ENCODE data around the gene MCRIP1.
A peak's percentile ranks its signal among the peaks of the same experiment; 100 is the strongest.
"Not testable (repeated sequence)": the region's sequence is repeated elsewhere in the genome, so short reads cannot be mapped to it uniquely, and the experiment has no call there.

The MCRIP1 gene

DNA sequence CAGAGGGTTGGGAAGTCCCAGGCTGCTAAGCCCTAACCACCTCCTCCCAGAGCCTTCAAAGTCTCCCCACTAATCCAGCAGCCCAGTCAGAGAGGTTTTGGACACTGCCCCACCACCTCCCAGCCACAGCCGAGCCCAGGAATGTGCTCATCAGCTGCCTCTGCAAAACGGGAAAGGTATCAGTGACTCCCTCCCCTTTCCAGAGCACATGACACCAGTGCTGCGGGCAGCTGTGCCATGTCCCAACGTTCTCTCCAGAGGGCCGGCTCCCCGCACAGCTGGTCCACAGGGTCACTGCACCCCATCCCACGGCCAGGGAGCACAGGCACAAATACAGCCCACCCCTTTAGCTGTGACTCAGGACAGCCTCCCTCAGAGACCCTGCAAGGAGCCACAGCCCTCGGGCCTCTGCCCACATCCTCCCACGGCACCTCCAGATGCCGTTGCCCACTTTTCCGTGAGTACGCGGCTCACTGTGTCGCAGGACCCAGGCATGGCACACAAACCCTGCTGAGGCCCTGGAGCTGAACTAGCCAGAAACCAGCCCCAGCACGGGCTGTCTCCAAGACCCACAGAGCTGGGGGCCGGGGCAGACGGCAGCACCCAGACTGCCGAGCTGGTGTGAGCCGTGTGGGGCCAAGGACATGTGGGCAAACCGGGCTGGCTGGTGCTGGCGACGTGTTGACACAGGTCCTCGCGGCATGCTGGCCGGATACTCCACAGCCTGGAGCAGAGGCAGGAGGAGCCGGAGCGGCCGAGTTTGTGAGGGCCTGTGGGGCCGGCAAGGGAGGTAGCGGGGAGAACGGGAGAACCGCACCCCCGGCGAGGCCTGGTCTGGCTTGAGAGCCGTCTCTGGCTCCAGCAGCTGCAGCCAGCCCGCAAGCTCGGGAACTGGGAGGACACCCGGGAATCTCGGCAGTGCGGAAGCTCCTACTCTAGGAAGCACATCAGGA lies 8.0 kb upstream of the MCRIP1 start:
- ATAC-seq = no peak

DNA sequence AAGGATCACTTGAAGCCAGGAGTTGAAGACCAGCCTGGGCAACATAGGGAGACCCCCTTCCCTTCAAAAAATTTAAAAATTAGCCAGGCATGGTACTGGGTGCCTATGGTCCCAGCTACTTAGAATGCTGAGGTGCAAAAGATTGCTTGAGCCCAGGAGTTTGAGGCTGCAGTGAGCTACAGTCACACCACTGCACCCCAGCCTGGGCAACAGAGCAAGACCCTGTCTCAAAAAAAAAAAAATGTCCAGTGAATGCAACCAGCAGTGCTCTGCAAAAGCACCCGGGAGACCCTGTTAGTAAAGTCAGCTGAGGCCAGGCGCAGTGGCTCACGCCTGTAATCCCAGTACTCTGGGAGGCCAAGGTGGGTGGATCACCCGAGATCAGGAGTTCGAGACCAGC lies 7.0 kb upstream of the MCRIP1 start:
- not testable (repeated sequence) for ATAC-seq

DNA sequence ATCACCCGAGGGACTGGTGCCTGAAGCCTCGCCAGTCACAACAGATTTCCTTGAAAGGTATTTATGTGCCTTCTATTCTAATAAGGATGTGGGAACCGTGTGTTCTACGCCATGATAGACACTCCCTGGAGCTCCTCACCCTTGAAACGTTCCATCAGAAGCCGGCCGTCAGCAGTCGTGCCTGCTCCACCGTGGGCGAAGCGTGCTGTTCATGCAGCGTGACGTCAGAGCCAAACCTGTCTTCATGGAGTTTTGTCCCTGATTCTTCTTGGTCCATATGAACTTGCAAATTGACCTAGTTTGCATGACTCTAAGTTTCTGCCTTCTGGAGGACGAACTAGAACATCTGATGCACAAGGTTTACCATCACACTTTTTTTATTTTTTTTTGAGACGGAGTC lies 6.2 kb upstream of the MCRIP1 start:
- no peak for ATAC-seq

DNA sequence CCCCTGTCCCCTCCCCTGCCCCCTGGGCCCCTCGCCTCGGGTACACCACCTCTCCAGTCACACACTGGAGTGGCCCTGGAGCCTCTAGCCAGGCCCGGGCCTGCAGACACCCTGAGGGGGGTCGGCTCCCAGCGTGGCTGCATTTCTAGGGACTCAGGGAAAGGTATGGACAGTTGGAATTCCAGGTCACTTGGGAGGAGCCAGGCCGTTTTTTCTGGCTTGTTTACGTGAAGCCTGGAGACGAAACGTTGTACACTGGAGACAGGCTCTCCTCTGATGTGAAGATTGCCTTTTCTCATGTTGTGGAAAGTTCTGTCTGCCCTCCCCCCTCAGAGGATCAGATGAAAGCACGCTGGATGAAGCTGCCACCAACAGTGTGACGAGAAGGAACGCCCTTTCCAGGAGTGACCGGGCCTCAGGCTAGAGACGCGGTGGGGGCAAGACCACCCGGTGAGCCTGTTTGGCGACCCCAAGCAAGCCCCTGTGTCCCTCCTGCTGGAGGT lies 5.7 kb upstream of the MCRIP1 start:
- no peak for ATAC-seq

DNA sequence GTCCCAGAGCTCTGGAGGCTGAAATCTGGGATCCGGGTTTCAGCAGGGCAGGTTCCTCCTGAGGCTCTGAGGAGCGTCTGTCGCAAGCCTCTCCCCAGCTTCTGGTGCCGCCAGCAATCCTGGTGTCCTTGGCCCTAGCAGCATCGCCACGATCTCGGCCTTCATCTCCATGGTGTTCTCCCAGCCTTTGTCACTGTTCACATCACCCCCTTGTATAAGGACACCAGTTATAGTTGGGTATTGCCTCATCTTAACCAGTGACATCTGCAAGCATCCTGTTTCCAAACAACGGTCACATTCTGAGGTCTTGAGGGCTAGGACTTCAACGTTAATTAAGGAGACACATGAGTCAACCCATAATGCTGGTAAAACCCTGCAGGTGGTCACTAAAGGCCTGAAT lies 4.5 kb upstream of the MCRIP1 start:
- no peak for ATAC-seq

DNA sequence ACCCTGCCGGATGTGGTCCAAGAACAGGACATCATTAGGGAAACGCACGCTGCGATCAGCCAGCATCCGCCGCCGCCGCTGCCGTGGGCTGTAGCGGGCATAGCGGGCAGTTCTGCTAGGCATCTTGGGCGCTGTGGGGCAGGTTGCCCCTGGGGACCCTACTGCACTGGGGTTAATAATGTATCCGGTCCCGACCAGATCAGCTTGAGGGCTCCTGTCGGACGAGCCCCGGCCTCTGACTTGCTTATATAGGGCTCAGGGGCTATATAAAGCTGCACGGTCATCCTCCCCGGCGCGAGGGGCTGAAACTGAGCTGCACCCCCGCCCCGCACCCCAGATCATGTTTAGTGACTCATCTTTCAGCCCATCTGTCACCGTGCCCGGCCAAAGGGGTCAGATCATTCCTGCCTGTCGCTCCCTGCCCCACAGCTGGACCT lies 1.8 kb upstream of the MCRIP1 start, which contains the start of gene PPP1R27:
Gene PPP1R27 (minus strand): TSS at position 220 of the 437 bp plus-strand sequence. CDS start 97 bp downstream, at position 123.
- no peak for ATAC-seq

DNA sequence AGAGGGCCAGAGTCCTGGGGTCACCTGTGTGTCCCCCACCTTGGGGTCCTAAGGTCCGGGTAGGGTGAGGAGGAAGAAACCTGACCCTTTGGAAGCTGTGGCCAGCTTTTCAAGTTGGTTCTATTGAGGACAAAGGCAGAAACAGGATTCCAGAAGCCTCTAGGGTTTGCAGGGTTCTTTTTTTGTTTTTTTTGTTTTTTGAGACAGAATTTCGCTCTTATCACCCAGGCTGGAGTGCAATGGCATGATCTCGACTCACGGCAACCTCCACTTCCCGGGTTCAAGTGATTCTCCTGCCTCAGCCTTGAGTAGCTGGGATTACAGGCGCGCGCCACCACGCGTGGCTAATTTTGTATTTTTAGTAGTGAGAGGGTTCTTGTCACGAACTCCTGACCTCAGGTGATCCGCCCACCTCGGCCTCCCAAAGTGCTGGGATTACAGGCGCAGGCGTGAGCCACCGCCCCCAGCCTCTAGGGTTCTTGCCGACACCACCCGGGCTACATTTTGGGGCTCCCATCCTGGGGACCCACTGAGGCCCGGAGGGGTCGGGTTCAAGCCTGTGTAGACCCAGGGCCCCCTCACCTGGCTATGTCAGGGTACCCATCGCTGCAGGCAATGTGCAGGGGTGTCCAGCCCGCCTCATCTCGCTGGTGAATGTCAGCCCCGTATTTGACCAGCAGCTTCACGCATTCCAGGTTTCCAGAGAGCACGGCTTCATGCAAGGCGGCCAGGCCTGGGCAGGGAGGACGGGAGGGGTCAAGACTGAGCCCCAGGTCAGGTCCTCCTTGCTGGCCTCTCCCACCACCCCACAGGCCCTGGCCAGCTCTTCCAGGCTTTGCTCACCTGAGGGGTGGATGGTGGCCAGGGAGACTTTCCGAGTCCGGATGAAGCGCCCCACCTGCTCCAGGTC lies 1.1 kb upstream of the MCRIP1 start:
- no peak for ATAC-seq

DNA sequence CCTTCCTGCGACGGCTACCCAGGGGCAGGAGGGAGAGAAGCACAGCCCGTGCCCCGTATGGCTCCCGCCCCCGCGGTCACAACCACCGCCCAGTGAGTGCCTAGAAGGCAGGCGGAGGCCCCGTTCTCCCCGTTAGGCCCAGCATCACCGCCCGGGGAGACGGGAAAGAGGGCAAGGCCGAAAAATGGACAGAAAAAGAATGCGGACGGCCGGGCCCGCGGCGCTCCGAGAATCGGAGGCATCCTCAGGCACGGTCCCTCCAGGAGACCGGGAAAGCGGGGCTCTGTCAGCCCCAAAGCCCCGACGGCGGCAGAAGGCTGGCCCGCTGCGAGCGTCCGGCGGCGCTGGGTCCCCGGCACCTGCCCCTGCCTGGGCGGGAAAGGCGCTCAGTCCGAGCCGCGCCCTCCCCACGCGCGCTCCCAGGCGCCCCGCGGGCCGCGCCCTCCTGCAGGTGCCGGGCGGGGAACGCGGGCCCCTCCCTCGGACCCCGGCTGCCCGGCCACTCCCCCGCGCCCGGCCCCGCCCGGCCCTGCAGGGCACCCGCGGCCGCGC lies 407 bp downstream of the MCRIP1 start:
- peak; percentile 39 to 41 for ATAC-seq

DNA sequence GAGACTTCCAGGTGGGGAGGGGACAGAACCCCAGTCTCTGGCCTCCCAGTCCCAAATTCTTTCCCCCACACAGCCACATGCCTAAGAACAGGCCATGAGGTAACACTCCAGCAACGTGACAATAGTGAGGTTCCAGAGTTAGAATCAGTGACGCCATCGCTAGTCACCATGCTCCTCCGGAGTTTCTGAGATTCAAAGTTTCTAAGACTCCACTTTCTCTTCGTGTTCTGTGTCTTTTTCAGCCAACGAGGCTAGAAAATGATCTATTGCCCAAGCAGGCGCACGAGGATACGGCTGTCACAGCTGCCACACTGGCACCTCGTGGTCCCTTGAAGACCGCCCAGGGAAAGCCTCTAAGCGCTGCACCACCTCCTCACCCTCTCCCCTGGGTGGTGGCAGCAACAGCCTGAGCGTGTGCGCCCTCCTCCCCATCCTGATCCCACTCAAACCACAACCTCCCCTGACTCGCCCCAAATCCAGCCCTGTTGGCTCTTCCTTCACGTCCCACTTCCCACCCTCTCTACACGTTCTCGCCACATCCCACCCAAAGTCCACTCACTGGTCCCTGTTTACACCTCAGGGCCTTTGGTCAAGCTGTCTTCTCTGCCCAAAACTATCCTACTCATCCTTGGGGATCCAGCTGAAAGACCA lies 1.0 kb downstream of the MCRIP1 start:
- ATAC-seq = peak; percentile 39 to 48

DNA sequence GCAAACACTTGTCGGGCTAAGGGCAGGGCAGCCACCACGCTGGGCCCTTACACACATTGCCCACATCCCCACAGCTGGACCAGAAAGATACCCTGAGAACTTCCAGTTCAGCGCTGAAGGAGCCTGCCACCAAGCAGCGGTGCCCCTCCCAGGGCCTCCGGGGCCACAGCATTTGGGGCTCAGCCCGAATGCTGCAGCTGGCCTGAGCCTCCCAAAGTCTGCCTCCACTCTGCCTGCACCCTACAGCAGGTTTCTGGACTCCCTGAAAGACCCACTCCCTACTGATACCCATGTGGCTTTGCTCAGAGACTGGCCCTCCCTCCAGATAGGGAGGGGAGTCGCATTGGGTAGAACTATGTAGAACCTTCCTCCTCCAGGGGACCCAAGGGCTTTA lies 1.5 kb downstream of the MCRIP1 start:
- no peak for ATAC-seq

DNA sequence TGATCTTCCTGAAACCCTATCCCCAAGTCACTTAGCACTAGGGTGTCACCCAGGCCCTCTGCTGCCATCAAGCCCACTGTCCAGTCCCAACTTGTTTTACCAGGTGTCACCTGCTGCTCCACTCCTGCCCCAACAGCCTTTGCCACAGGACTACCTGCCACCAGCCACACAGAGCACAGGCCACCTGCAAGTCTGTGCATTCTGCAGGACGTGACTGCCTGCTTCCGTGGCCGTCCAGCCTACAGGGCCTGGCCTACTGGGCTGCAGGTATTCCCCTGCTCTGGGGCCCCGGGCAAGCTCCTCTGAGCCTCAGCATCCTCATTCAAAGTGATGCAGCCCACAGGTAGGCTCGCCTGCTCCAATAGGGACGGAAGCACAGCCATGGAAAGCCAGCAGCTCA lies 3.2 kb downstream of the MCRIP1 start:
- ATAC-seq = no peak

DNA sequence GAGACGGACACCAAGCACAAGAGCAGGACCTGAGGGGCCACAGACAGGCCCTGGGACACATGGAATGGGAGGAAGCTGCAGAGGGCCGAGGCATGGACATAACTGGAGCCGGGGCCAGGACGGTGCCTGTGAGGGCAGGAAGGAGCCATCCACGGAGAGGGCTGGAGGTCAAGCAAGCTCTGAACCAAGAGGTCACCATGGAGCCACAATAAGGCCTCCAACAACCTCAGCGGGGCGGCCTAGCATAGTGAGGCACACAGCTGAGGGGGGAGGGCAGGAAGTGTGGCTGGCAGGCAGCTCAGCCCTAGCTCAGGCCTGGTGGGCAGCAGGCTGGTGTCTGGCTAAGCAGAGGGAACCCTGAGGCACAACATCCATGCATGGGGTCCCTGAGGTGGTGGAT lies 4.4 kb downstream of the MCRIP1 start:
- ATAC-seq = no peak

DNA sequence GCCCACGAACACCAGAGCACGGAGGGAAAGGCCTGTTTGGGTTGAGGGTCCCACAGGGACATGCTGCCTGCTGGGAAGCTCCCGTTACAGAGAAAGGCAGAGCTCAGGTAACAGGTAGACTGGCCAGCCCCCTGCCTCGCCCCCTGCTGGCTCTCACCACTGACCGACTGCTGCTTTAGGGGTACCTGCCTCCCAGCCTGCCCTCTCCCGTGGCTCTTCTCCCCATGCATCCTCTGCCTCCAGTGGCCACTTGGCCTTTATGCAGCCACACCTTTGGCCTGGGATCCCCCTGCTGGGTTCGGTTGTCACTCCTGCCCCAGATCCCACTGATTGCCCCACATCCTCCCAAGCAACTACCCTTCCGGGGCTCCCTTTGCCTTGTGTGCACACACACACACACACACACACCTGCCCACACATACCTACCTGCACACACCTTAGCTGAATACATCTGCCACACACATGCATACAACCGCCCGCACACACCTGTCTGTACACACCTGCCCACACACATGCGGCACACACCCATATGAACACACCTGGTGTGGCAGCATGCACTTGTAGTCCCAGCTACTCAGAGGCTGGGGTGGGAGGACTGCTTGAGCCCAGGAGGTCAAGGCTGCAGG lies 7.1 kb downstream of the MCRIP1 start:
- ATAC-seq = no peak

DNA sequence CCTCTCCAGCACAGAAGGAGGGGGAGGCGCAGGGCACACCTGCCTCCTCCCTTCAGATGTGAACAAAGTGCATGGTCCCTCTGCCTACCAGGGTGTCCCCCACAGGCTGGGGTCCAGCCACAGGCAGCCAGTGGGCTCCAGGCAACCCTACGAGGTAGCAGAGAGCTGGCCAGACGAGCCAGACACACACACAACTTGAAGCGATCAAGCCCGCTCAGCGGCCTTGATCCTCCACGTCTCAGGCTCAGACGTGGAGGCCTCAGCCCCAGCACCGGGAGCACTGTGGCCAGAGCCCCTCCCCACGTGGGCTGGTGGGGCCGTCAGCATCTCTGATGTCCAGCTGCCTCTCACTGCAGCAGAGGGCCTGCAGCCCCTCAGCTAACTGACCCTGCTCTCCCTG lies 8.5 kb downstream of the MCRIP1 start:
- no peak for ATAC-seq

DNA sequence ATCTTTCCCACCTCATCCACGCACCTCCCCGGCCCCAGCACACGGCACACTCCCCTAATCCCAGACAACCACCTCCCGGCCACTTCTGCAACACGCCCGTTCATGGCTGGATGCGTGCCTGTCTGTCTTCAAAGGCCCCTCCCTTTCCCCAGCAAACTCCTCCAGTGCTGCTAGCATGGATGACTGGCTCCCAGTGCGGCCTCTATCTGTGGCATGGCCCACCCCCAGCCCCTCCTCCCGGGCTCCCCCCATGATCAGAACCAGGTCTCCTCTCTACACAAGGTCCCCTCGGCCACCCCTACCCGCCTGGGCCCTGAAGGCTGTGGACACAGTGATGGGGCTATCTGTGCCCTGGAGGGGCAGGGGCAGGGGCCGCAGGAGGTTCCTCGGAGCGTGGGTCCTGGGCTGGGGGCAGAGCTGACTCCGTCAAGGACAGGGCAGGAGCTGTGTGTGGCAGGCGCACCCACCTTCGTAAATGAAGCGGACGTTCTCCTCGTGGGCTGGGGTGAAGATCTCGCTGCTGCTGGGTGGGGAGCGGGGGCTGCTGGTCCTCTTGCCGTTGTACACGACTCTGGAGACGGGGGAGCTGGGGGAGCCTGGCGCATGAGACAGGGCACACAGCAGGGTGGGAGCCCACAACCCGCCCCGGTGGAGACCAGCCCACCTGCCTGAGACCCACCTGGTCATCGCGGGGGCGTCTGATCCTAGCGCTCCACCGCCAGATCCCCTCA lies 9.1 kb downstream of the MCRIP1 start:
- no peak for ATAC-seq

DNA sequence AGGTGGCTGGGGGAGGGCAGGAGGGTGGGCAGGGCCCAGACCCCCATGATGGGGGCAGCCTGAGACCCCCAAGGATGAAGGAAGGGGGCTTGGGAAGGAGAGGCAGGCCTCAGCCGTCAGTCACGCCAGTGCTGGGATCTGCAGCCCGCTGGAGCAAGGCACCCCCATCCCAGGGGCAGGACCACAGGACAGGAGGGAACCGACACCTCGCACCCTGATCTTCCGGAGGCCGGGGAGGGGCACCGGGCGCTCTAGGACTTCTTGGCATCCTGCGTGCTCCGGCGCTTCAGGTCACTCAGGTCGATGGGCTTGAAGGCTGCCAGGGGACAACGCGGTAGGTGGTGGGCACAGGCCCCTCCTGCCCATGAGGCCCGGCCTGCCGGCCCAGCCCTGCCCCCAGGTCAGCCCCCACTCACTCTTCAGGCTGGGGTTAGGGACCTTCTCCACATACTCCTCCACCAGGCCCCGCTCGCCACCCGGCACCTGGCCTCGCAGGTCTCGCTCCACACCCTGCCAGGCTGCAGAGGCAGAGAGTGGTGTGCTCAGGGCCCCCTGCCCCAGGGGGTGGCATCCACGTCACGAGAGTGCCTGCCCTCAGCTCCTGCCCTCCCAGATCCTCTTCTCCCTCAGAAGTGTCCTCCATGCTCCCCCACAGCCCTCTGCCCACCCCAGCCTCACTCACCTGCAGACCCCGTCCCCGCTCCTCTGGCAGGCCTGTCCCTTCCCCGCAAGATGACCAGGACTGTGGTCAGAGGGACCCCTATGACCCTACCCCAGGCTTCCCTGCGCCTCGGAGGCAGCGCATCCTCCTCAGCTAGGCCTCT lies 9.9 kb downstream of the MCRIP1 start:
- no peak for ATAC-seq

DNA sequence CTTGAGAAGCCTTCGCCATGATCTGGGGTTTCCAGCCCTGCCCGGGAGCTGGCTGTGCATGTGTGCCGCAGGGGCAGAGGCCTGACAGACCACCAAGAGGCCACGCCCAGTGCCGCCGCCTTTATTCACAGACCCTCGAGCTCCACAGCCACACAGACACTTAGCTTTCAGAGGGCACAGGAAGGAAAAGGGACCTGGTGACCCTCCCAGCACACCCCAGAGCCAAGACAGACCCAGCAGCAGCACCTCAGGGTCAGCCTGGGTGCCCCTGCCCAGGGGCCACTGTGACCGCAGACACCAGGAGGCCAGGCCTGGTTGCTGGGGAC lies 10.8 kb downstream of the MCRIP1 start:
- no peak for ATAC-seq

DNA sequence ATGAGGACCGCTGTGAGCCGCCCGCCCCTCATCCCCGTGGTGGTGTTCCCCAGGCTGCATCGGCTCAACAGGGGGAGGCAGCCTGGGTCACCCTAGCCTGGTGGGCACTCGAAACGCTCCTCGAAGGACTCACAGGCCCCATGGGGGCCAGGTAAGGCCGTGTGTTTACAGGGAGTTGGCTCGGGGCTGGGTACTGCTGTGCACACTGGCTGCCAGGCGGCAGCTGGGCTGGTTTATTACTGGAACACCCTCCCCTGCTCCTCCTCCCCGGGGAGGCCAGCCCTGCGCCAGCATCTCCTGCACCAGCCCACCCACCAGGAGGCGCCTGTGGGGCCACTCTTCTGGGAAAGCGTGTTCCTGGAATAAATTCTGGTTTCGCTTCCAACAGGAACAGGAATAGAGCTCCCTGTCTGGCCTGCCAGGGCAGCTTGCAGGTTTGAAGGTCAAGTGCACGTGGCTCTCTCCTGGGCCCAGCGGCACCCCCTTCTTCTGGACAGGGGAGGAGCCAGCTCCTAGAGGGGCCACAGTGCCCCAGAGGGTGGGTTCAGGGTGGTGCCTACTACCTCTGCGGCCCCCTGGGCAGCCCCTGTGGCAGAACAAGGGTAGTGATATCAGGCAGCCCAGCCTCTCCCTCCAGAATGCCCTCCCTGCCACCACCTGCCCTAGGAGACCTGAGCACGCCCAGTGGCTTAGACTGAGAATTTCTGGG lies 11.3 kb downstream of the MCRIP1 start:
- peak; percentile 30 to 42 for ATAC-seq

DNA sequence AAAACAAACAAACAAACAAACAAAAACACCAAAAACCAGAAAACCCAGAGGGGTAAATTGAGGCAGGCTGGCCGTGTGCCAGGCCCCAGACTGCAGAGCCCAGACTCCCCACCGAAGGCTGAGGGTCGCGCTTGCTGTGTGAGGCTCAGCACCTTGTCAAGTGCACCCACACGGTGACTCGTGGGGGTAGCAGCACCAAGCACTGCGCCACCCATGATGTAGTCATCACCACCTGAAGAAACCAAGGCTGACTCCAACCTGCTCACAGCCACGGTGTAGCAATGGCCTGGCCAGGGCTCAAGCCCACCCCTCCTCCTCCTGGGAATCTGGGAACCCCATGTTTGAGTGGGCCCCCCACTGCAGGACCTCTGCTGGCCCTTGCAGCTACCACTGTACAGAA lies 11.9 kb downstream of the MCRIP1 start:
- ATAC-seq = peak in 1 of 2 donors; percentile 32

DNA sequence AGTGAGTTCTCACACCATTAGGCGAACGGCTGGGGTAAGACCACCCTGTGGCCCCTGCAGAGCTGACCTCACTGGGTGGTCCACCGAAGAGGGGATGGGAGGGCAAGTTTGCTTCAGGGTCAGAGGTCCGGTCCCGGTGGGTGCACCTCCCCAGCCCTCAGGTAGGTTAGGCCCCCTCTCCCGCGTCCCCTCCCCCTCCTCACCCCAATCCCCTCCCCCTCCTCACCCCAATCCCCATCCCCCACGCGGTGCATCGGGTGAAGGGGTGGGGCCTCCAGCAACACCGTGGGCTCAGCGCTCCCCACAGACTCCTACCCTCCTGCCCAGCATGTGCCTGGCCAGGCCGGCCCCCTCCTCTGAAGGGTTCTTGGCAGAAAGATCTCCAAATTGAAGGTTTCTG lies 13.4 kb downstream of the MCRIP1 start:
- ATAC-seq = no peak

Data from activated CD4-positive, CD25-positive, alpha-beta regulatory T cell treated with anti-CD3 and anti-CD28 coated beads, Interleukin-2, amount 50 U/mL, for 24 hours (primary cell).